Mucosa of rectum (tissue), 2 donors: ENCODE results near the gene RAMACL.

Experiments used
- H3K27ac ChIP-seq, 2 donors: one replicate each; pipeline ENCODE4 v1.7.0; 2013; ENCODE audit warnings: inconsistent platforms in 2 of 2, low read depth in 2 of 2, low read length in 2 of 2
- H3K27me3 ChIP-seq, 2 donors: one replicate each; pipeline ENCODE4 v1.7.0; 2013; ENCODE audit warnings: low read length in 2 of 2; ENCODE audit not compliant: control insufficient read depth in 2 of 2, insufficient read depth in 2 of 2
- H3K36me3 ChIP-seq, 2 donors: one replicate each; pipeline ENCODE4 v1.7.0; 2013; ENCODE audit warnings: low read length in 2 of 2; ENCODE audit not compliant: control insufficient read depth in 2 of 2, insufficient read depth in 2 of 2
- H3K4me1 ChIP-seq, 2 donors: one replicate each; pipeline ENCODE4 v1.7.0; 2013; ENCODE audit warnings: low read length in 2 of 2, mild to moderate bottlenecking in 1 of 2; ENCODE audit not compliant: control insufficient read depth in 2 of 2, insufficient read depth in 2 of 2
- H3K4me3 ChIP-seq, 2 donors: one replicate each; pipeline ENCODE4 v1.7.0; 2013; ENCODE audit warnings: low read length in 2 of 2
- H3K9ac ChIP-seq, 2 donors: one replicate each; pipeline ENCODE4 v1.7.0; 2013; ENCODE audit warnings: low read length in 2 of 2, low read depth in 1 of 2, mild to moderate bottlenecking in 1 of 2
- H3K9me3 ChIP-seq, 2 donors: one replicate each; pipeline ENCODE4 v1.7.0; 2013; ENCODE audit warnings: low read length in 2 of 2; ENCODE audit not compliant: control insufficient read depth in 2 of 2
- donor health status: healthy.
- donor health status: Normal muscosa, but diverticular disease.

Gene RAMACL

DNA sequence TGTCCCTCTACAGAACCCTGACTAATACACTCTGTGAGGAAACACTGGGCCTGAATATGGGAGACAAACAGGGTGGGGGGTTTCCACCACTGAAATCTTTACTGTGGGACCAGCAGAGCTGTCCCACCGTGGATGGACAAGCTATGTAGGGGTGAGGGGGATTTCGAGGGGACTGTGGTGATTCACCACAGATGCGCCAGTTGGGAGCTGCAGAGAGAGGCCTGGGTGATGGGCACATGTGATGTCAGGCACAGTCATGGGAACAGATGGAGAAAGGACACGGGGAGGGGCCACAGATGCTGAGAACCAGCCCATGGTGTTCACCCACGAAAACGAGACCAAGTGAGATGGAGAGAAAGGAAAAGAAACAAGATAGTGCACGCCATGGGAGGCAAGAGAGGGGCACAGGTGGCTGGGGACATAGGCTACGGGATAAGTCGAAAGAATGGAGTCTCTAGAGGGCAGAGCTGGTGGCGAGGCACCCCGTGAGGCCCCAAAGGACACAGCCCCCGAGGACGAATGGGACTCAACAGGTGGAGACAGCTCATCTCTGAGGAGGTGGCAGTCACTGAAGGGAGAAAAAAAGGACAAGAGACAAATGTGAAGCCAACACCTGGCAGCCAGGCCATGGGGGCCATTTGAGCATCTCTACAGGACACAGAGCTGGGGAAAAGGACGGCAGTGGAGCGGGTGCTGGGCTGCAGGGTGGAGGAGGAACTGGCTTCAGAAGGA lies 10.5 kb upstream of the RAMACL start:
- Histone ChIP-seq H3K4me1 (no peaks in the 10 kb centered on the region), H3K9me3 (no peaks in the 10 kb centered on the region), H3K4me3 (no peak overlapping the region), H3K36me3 (no peaks in the 10 kb centered on the region), H3K27ac (no peak overlapping the region), H3K9ac (no peak overlapping the region), H3K27me3 (no peaks in the 10 kb centered on the region)

DNA sequence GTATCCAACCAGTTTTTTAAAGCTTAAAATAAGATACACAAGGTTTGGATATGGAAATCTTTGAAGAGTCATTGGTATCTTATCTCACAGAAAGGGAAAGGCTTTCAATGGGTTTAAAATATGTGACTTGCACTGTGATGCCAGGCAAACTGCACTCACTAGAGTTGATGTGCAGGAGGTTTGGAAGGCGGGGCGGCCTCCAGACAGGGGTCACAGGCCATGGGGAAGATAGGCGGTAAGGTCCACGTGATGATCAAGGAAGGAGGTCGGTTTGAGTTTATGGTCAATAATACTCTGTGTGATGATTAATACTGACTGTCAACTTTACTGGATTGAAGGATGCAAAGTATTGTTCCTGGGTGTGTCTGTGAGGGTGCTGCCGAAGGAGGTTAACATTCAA lies 9.5 kb upstream of the RAMACL start:
- H3K4me3 ChIP-seq, result no peak overlapping the region
- no peaks in the 10 kb centered on the region for H3K4me1 ChIP-seq
- H3K27me3 ChIP-seq, result no peaks in the 10 kb centered on the region
- H3K36me3 ChIP-seq, result no peaks in the 10 kb centered on the region
- H3K9me3 ChIP-seq, result no peaks in the 10 kb centered on the region
- H3K27ac ChIP-seq, result no peak overlapping the region
- H3K9ac ChIP-seq, result no peak overlapping the region

DNA sequence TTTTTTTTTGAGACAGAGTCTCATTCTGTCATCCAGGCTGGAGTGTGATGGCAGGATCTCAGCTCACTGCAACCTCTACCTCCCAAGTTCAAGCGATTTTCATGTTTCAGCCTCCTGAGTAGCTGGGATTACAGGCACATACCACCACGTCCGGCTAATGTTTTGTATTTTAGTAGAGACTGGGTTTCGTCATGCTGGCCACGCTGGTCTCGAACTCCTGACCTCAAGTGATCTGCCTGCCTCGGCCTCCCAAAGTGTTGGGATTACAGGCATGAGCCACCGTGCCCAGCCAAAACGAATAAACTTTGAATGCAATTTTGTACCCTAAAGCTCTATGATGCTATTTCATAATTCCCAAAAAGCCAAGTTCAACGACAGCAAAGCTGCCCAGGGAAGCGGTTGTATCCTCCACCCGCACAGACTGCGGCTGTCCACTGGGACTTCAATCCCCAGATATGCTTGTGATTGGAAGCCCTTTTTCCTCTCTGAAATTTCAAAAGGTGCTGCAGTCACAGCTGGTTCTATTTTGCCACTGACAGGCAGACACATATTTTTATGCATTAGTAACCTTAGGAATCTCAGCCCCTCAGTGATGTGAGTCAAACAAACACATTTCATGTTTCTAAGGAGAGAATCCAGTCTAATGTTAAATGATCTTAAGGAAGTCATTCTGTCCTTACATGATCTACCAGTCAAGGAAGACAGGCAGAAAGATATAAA lies 8.7 kb upstream of the RAMACL start:
- H3K9ac ChIP-seq, result no peak overlapping the region
- no peak overlapping the region for H3K27ac ChIP-seq
- H3K27me3 ChIP-seq, result no peaks in the 10 kb centered on the region

DNA sequence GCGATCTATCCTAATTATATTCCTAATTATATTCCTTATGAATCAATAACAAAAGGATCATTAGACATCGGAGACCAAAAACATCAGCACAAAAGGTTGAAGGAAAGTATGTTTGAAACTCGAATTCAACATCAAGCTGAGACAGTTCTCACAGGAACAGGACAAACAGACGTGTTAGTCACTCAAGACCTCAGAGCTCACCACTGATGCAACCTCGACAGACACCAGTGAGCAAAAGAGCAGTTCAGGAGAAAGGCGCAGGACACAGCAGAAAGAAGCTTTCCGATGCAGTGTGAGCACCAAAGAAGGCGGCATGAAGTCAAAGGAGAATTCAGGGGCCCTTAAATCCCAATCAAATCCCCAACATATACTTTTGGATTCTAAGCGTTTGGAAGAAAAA lies 6.3 kb upstream of the RAMACL start:
- Histone ChIP-seq H3K36me3 (no peaks in the 10 kb centered on the region), H3K4me3 (no peak overlapping the region), H3K9ac (no peak overlapping the region), H3K9me3 (no peaks in the 10 kb centered on the region), H3K27me3 (no peaks in the 10 kb centered on the region), H3K4me1 (peaks cover 0 to 8% of the 10 kb centered on the region in 2 donors), H3K27ac (no peak overlapping the region)

More for the DNA sequence above, 8.7 kb upstream of the RAMACL start:
- Histone ChIP-seq H3K9me3 (no peaks in the 10 kb centered on the region), H3K4me3 (no peak overlapping the region), H3K36me3 (no peaks in the 10 kb centered on the region), H3K4me1 (no peaks in the 10 kb centered on the region)

DNA sequence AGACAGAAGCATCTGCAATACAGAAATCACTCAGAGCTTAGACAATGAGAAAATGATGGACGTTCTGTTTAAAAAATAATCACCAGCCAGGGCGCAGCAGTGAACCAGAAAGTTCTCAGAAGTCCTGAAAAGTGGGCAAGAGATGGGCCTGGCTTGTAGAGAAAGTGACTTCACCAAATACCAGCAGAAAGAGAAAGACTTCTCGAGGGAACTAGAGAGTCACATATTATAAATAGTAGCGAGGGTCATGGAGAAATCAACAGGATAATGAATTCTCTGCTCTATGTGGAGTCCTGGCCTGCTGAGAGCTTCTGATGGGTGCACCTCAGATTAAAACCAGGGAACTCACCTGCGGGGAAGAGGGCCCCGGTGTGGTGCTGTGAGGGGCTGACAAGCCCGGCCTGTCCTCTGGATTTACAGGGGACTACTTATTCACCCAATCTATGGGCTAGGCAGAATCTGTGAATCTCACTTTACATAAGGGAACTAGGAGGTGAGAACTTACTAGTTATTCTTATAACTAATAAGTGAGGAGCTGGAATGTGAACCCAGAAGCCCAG lies 5.6 kb upstream of the RAMACL start:
- Histone ChIP-seq H3K27ac (no peak overlapping the region), H3K4me1 (peaks cover 0 to 8% of the 10 kb centered on the region in 2 donors), H3K9me3 (no peaks in the 10 kb centered on the region), H3K36me3 (no peaks in the 10 kb centered on the region), H3K9ac (no peak overlapping the region), H3K27me3 (no peaks in the 10 kb centered on the region), H3K4me3 (no peak overlapping the region)

DNA sequence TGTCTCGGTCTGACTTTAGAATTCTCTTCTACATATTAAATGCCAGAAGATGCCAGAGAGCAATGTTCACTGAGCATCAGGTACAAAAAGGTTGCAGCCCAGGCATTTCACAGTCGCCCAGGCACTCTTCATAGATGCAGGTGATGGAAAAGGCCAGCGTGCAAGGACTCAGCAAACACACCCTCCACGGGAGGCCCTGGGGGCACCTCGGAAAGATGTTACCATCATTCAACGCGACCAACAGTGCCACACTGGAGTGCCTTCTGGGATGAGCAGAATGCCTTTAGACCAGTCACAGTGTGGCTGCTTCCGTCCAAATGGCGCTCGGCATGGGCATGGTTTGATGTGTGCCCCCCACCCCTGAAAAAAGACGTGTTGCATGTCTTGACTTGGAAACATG lies 4.5 kb upstream of the RAMACL start:
- Histone ChIP-seq H3K27me3 (no peaks in the 10 kb centered on the region), H3K9me3 (no peaks in the 10 kb centered on the region), H3K4me1 (peaks cover 0 to 8% of the 10 kb centered on the region in 2 donors), H3K9ac (no peak overlapping the region), H3K36me3 (no peaks in the 10 kb centered on the region), H3K4me3 (no peak overlapping the region), H3K27ac (no peak overlapping the region)

DNA sequence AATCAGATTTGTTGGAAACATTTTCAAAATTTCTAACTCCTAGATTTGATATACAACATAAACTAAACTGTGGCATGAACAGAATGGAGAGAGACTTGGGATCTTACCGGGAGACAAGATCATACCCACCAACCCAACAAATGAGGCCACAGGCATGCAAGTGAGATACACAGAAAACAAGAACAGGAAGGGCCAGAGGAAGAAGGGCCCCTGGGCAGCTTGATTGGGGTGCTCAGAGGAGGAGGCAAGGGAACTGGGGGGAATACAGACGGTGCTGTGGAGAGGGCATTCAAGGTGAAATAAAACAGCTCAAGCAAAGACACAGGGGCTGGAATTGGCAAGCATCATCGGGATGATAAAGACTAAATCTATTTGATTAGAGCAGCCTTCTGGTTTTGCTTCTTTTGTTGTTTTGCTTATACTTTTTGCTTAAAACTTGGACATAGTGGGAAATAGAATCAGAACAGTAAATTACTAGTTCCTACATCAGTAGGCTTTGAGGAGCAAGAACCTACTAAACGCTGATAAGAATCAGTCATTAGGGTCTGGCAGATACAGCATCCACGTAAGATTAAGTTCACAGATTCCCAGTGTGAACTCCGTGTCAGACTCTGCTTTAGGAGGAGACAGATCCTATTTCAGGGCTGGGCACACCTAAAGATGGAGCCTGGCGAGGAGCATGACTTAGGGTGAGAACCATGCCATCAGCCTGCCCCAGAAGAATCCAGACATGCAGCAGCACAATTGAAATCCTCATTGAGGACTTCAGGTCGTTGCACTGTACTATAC lies 3.5 kb upstream of the RAMACL start:
- H3K9me3 ChIP-seq, result no peaks in the 10 kb centered on the region
- H3K4me3 ChIP-seq, result no peak overlapping the region
- H3K9ac ChIP-seq, result no peak overlapping the region
- peaks cover 0 to 8% of the 10 kb centered on the region in 2 donors for H3K4me1 ChIP-seq
- no peaks in the 10 kb centered on the region for H3K36me3 ChIP-seq
- no peaks in the 10 kb centered on the region for H3K27me3 ChIP-seq
- H3K27ac ChIP-seq, result no peak overlapping the region

DNA sequence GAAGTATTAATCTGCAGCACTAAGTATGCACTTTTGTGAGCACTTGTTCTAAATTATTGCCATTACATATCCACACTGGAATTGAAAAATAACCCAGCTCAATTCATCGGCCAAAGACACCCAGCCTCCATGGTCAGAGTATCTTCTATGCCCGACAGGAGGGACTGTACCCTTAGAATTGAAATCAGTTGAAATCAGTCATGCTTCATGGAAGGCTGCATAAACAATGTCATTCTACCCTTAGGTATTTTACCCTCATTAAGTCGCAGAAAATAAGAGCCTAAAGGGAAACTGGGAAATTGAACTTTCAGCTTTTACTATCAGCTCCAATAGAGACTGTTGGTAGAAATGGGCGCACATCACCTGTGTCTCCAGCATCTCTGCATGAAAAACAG lies 2.9 kb upstream of the RAMACL start:
- Histone ChIP-seq H3K36me3 (no peaks in the 10 kb centered on the region), H3K4me3 (no peak overlapping the region), H3K4me1 (peaks cover 0 to 8% of the 10 kb centered on the region in 2 donors), H3K27me3 (no peaks in the 10 kb centered on the region), H3K27ac (no peak overlapping the region), H3K9ac (no peak overlapping the region), H3K9me3 (no peaks in the 10 kb centered on the region)

DNA sequence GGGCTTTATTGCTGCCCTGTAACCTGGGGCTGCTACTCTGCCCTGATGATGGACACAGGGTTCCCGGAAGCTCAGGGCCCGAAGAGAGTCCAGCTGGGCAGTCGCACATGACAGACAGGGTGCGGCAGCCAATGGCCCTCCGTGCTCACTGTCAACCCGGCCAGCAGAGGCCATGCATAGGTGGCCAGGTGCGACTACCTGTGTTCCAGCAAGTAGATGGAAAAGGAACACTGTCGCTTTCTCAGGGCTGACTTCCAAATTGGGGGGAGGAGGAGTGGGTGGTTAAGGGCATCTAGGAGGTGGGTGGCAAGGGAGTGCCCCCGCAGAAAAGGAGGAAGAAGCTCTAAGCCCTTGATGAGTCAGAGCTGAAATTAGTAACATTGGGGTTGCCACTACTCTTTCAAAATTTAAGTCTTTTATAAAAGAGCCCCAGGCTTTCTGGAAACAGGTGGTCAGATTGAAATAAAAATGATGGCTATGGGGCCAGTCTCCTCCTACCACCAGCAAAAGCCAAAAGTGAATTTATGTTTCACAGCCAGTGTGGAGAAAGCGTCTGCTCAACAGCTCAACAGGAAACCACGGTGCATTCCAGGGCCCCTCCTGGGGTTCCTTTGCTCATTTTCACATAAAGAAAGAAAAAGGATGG lies 2.3 kb upstream of the RAMACL start:
- Histone ChIP-seq H3K4me3 (no peak overlapping the region), H3K4me1 (peaks cover 0 to 8% of the 10 kb centered on the region in 2 donors), H3K27me3 (no peaks in the 10 kb centered on the region), H3K27ac (no peak overlapping the region), H3K9me3 (no peaks in the 10 kb centered on the region), H3K36me3 (no peaks in the 10 kb centered on the region), H3K9ac (no peak overlapping the region)
